ENCODE measurements around the gene DRD4.

DNA sequence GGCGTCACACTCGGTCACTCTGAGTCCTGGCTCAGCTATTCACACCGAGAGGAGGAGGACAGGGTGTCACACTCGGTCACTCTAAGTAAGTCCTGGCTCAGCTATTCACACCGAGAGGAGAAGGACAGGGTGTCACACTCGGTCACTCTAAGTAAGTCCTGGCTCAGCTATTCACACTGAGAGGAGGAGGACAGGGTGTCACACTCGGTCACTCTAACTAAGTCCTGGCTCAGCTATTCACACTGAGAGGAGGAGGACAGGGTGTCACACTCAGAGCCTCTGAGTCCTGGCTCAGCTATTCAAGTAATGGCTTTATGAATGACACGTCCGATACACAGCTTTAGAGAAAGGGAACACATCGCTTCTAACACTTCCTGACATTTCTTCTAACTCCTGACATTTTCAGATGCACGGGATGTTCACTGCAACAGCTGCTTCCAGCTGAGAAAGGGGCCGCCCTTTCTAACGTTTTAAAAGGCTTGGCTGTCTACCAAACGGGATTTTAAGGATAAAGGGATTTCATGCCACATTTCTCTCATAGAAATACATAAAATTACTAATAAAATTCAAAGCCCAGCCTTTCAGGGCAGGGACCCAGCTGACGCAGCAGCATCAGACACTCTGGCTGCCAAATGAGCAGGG lies 28.1 kb downstream of the DRD4 start:
- TF ChIP-seq, protein P1, sequence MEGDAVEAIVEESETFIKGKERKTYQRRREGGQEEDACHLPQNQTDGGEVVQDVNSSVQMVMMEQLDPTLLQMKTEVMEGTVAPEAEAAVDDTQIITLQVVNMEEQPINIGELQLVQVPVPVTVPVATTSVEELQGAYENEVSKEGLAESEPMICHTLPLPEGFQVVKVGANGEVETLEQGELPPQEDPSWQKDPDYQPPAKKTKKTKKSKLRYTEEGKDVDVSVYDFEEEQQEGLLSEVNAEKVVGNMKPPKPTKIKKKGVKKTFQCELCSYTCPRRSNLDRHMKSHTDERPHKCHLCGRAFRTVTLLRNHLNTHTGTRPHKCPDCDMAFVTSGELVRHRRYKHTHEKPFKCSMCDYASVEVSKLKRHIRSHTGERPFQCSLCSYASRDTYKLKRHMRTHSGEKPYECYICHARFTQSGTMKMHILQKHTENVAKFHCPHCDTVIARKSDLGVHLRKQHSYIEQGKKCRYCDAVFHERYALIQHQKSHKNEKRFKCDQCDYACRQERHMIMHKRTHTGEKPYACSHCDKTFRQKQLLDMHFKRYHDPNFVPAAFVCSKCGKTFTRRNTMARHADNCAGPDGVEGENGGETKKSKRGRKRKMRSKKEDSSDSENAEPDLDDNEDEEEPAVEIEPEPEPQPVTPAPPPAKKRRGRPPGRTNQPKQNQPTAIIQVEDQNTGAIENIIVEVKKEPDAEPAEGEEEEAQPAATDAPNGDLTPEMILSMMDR (IDR thresholded peaks at IDR 0.05) = no peak
- TF ChIP-seq POLR2A (IDR thresholded peaks at IDR 0.05) (no peak), POLR2AphosphoS5 (IDR thresholded peaks at IDR 0.05) (no peak)

Data from prostate gland (tissue), 2 donors.